GM10266 (cell line): ENCODE data around the gene TAS1R3.

Source experiments
- DNase-seq: peaks from one replicate; pipeline ENCODE4 v3.0.0; 2012; ENCODE audit errors: extremely low spot score
- CTCF ChIP-seq: IDR thresholded peaks from 2 replicates; pipeline ENCODE4 v1.5.1; 2012; ENCODE audit warnings: mild to moderate bottlenecking, low read depth; ENCODE audit not compliant: control insufficient read depth, insufficient read depth; ENCODE audit errors: missing control alignments

TAS1R3 gene

GRCh38 chr1:1371746-1372711 lies 40.9 kb downstream of the TAS1R3 start:
- DNase-seq, result peak; percentile 90
- TF ChIP-seq CTCF, result peak; percentile 92

- DNase-seq, result no peak
- no peak for TF ChIP-seq CTCF
Measured at GRCh38 chr1:1373051-1373814, 42.2 kb downstream of the TAS1R3 start.

- no peak for DNase-seq
Measured at GRCh38 chr1:1373815-1374588, 42.9 kb downstream of the TAS1R3 start.

GRCh38 chr1:1374589-1374928 lies 43.5 kb downstream of the TAS1R3 start:
- TF ChIP-seq CTCF, result no peak
- no peak for DNase-seq

More at GRCh38 chr1:1373815-1374588, 42.9 kb downstream of the TAS1R3 start:
- TF ChIP-seq CTCF, result no peak

GRCh38 chr1:1374929-1375662 lies 44.0 kb downstream of the TAS1R3 start, which contains the start of gene AURKAIP1:
Gene AURKAIP1 (minus strand): TSS chr1:1375207. CDS start chr1:1374756, 451 bp downstream.
- peak; percentile 99 for DNase-seq
- peak; percentile 38 for TF ChIP-seq CTCF

- DNase-seq, result no peak
- TF ChIP-seq CTCF, result no peak
Measured at GRCh38 chr1:1376551-1377226, 45.6 kb downstream of the TAS1R3 start.
